ENCODE data around the gene ALOX15B. TPM values are rescaled to one million over a fixed set of nuclear protein-coding genes. Genes with fewer than 3 reads are reported as not detected.

ALOX15B gene
- total and polyA plus RNA-seq, 2 donors (not counting 1 experiment from before 2014, with no cell fraction given) = not detected

DNA sequence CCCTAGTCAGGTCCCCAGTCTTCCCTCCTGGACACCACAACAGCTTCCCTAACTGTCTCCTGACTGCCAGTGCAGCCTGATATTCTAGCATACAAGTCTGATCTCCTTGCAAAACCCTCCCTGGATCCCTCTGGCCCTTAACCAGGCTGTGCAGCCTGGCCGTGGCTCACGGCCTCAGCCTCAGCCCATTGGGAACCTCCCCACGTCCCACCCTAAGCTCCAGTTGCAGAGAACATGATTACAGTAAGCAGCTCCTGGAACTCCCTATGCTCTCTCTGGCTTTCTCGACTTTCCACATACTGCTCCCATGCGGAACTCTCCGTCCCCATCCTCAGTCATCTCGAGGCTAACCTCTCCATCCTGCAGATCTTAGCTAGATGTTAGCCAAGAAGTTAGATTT, 35.7 kb downstream of the ALOX15B start:
- Histone ChIP-seq H3K9ac (ENCODE audit: insufficient read depth, low read length) (no peak overlapping the region), H3K79me2 (ENCODE audit: control insufficient read depth, insufficient read depth, low read length) (no peaks in the 10 kb centered on the region), H3K27me3 (ENCODE audit: control insufficient read depth, insufficient read depth, low read length) (peaks cover 48% of the 10 kb centered on the region), H3K4me3 (replicated peaks in 1 of 4; ENCODE audit: control extremely low read depth in 1 of 4, insufficient read depth in 1 of 4, low read depth in 3 of 4, low read length in 4 of 4) (no peak overlapping the region), H3K4me2 (ENCODE audit: extremely low read depth, insufficient read depth, low read length) (no peak overlapping the region), H2AFZ (ENCODE audit: low read length) (no peak overlapping the region), H3K4me1 (ENCODE audit: control insufficient read depth, extremely low read depth, insufficient read depth, low read length) (no peaks in the 10 kb centered on the region), H3K9me3 (ENCODE audit: control insufficient read depth, insufficient read depth, low read depth, low read length) (no peaks in the 10 kb centered on the region), H3K36me3 (ENCODE audit: control insufficient read depth, insufficient read depth, low read length) (no peaks in the 10 kb centered on the region), H4K20me1 (ENCODE audit: control insufficient read depth, extremely low read depth, insufficient read depth, low read length) (no peaks in the 10 kb centered on the region), H3K27ac (ENCODE audit: insufficient read depth, low read length) (no peak overlapping the region)
- no peak for DNase-seq (ENCODE audit: low read depth in 2 of 2)
- TF ChIP-seq EZH2 (IDR thresholded peaks at IDR 0.05; ENCODE audit: low read length, missing control alignments) (no peak), CTCF (conservative IDR thresholded peaks at IDR 0.05 in 1 of 2, IDR thresholded peaks at IDR 0.05 in 1 of 2; ENCODE audit: low read depth in 1 of 2, low read length in 2 of 2) (no peak)

GRCh38 chr17:8075081-8075480, 36.2 kb downstream of the ALOX15B start:
- no peak overlapping the region for H2AFZ ChIP-seq (ENCODE audit: low read length)
- no peak overlapping the region for H3K9ac ChIP-seq (ENCODE audit: insufficient read depth, low read length)
- H3K27me3 ChIP-seq (ENCODE audit: control insufficient read depth, insufficient read depth, low read length) = peaks cover 51% of the 10 kb centered on the region
- H3K4me3 ChIP-seq (replicated peaks in 1 of 4; ENCODE audit: control extremely low read depth in 1 of 4, insufficient read depth in 1 of 4, low read depth in 3 of 4, low read length in 4 of 4) = no peak overlapping the region
- no peaks in the 10 kb centered on the region for H4K20me1 ChIP-seq (ENCODE audit: control insufficient read depth, extremely low read depth, insufficient read depth, low read length)
- peaks cover 2% of the 10 kb centered on the region for H3K4me1 ChIP-seq (ENCODE audit: control insufficient read depth, extremely low read depth, insufficient read depth, low read length)
- H3K79me2 ChIP-seq (ENCODE audit: control insufficient read depth, insufficient read depth, low read length) = no peaks in the 10 kb centered on the region
- H3K36me3 ChIP-seq (ENCODE audit: control insufficient read depth, insufficient read depth, low read length) = no peaks in the 10 kb centered on the region
- no peaks in the 10 kb centered on the region for H3K9me3 ChIP-seq (ENCODE audit: control insufficient read depth, insufficient read depth, low read depth, low read length)
- H3K4me2 ChIP-seq (ENCODE audit: extremely low read depth, insufficient read depth, low read length) = no peak overlapping the region
- TF ChIP-seq CTCF (conservative IDR thresholded peaks at IDR 0.05 in 1 of 2, IDR thresholded peaks at IDR 0.05 in 1 of 2; ENCODE audit: low read depth in 1 of 2, low read length in 2 of 2) = no peak
- no peak for TF ChIP-seq EZH2 (IDR thresholded peaks at IDR 0.05; ENCODE audit: low read length, missing control alignments)
- H3K27ac ChIP-seq (ENCODE audit: insufficient read depth, low read length) = no peak overlapping the region
- DNase-seq (ENCODE audit: low read depth in 2 of 2) = no peak

GRCh38 chr17:8075574-8076342, 36.9 kb downstream of the ALOX15B start:
- no peak for DNase-seq (ENCODE audit: low read depth in 2 of 2)
- Histone ChIP-seq H3K79me2 (ENCODE audit: control insufficient read depth, insufficient read depth, low read length) (no peaks in the 10 kb centered on the region), H3K27ac (ENCODE audit: insufficient read depth, low read length) (no peak overlapping the region), H4K20me1 (ENCODE audit: control insufficient read depth, extremely low read depth, insufficient read depth, low read length) (no peaks in the 10 kb centered on the region), H3K4me1 (ENCODE audit: control insufficient read depth, extremely low read depth, insufficient read depth, low read length) (peaks cover 2% of the 10 kb centered on the region), H3K4me2 (ENCODE audit: extremely low read depth, insufficient read depth, low read length) (no peak overlapping the region), H3K36me3 (ENCODE audit: control insufficient read depth, insufficient read depth, low read length) (no peaks in the 10 kb centered on the region), H3K4me3 (replicated peaks in 1 of 4; ENCODE audit: control extremely low read depth in 1 of 4, insufficient read depth in 1 of 4, low read depth in 3 of 4, low read length in 4 of 4) (no peak overlapping the region), H3K9me3 (ENCODE audit: control insufficient read depth, insufficient read depth, low read depth, low read length) (no peaks in the 10 kb centered on the region), H3K9ac (ENCODE audit: insufficient read depth, low read length) (no peak overlapping the region), H2AFZ (ENCODE audit: low read length) (no peak overlapping the region), H3K27me3 (ENCODE audit: control insufficient read depth, insufficient read depth, low read length) (peaks cover 56% of the 10 kb centered on the region)
- no peak for TF ChIP-seq EZH2 (IDR thresholded peaks at IDR 0.05; ENCODE audit: low read length, missing control alignments)
- TF ChIP-seq CTCF (conservative IDR thresholded peaks at IDR 0.05 in 1 of 2, IDR thresholded peaks at IDR 0.05 in 1 of 2; ENCODE audit: low read depth in 1 of 2, low read length in 2 of 2) = no peak
